Memory B cell (primary cell): ENCODE measurements around the gene CCL22.
"Not testable (repeated sequence)": the region's sequence is repeated elsewhere in the genome, so short reads cannot be mapped to it uniquely, and the experiment has no call there.

Experiments used
- ATAC-seq: fragments of 150-1000 bp; cut with Tn5 transposase; 2 replicates; pipeline ENCODE4 v1.10.0; 2021; ENCODE audit warnings: low read depth, mild to moderate bottlenecking, moderate library complexity
- DNase-seq, 2 donors: peaks; one replicate each; pipeline ENCODE4 v3.0.0; 2022; ENCODE audit warnings: low spot score in 2 of 2
- H3K27ac Mint-ChIP-seq: one replicate; pipeline ENCODE4 v1.8.0; 2022; ENCODE audit warnings: mild to moderate bottlenecking, moderate library complexity, mixed read lengths
- H3K27me3 Mint-ChIP-seq: one replicate; pipeline ENCODE4 v1.8.0; 2022; ENCODE audit warnings: mixed read lengths
- H3K36me3 Mint-ChIP-seq: one replicate; pipeline ENCODE4 v1.8.0; 2022; ENCODE audit warnings: mild to moderate bottlenecking, mixed read lengths
- H3K4me1 Mint-ChIP-seq: one replicate; pipeline ENCODE4 v1.8.0; 2022; ENCODE audit warnings: mixed read lengths
- H3K4me3 Mint-ChIP-seq: one replicate; pipeline ENCODE4 v1.8.0; 2022; ENCODE audit warnings: mild to moderate bottlenecking, moderate library complexity, mixed read lengths
- H3K9me3 Mint-ChIP-seq: one replicate; pipeline ENCODE4 v1.8.0; 2022; ENCODE audit warnings: mixed read lengths

The CCL22 gene

GRCh38 chr16:57341062-57341440 is 17.5 kb upstream of the CCL22 start:
- H3K27me3 Mint-ChIP-seq: peaks cover 4% of the 10 kb centered on the region
- no peak for ATAC-seq

GRCh38 chr16:57341441-57342303 is 16.9 kb upstream of the CCL22 start:
- Mint-ChIP-seq H3K4me3 (no peak overlapping the region), H3K36me3 (no peaks in the 10 kb centered on the region), H3K27me3 (peaks cover 4% of the 10 kb centered on the region), H3K27ac (peak overlapping the region; percentile 18), H3K9me3 (no peaks in the 10 kb centered on the region), H3K4me1 (peaks cover 34% of the 10 kb centered on the region)
- ATAC-seq (no peak), DNase-seq (no peak)

More at GRCh38 chr16:57341062-57341440, 17.5 kb upstream of the CCL22 start:
- DNase-seq: no peak
- peak overlapping the region; percentile 9 for H3K4me3 Mint-ChIP-seq
- peak overlapping the region; percentile 18 for H3K27ac Mint-ChIP-seq
- no peaks in the 10 kb centered on the region for H3K9me3 Mint-ChIP-seq
- peaks cover 34% of the 10 kb centered on the region for H3K4me1 Mint-ChIP-seq
- H3K36me3 Mint-ChIP-seq: no peaks in the 10 kb centered on the region

- not testable (repeated sequence) for H3K4me3 Mint-ChIP-seq, H3K36me3 Mint-ChIP-seq, DNase-seq, H3K27ac Mint-ChIP-seq, H3K9me3 Mint-ChIP-seq, H3K27me3 Mint-ChIP-seq, ATAC-seq
- peaks cover 40% of the 10 kb centered on the region for H3K4me1 Mint-ChIP-seq
Measured at GRCh38 chr16:57342606-57343005, 16.0 kb upstream of the CCL22 start.

GRCh38 chr16:57343221-57343620 is 15.4 kb upstream of the CCL22 start:
- no peak for DNase-seq

GRCh38 chr16:57344094-57344493 is 14.5 kb upstream of the CCL22 start:
- H3K9me3 Mint-ChIP-seq, H3K36me3 Mint-ChIP-seq, ATAC-seq, DNase-seq, H3K27ac Mint-ChIP-seq, H3K27me3 Mint-ChIP-seq, H3K4me3 Mint-ChIP-seq: not testable (repeated sequence)
- H3K4me1 Mint-ChIP-seq: peaks cover 48% of the 10 kb centered on the region

More at GRCh38 chr16:57343221-57343620, 15.4 kb upstream of the CCL22 start:
- Mint-ChIP-seq H3K9me3 (peaks cover 2% of the 10 kb centered on the region), H3K27me3 (peaks cover 6% of the 10 kb centered on the region), H3K4me3 (peak overlapping the region; percentile 27), H3K4me1 (peaks cover 40% of the 10 kb centered on the region), H3K27ac (no peak overlapping the region), H3K36me3 (peaks cover 2% of the 10 kb centered on the region)
- ATAC-seq: no peak

- Mint-ChIP-seq H3K27me3 (peaks cover 6% of the 10 kb centered on the region), H3K27ac (no peak overlapping the region), H3K9me3 (peaks cover 2% of the 10 kb centered on the region), H3K4me1 (peaks cover 47% of the 10 kb centered on the region), H3K4me3 (no peak overlapping the region), H3K36me3 (peaks cover 2% of the 10 kb centered on the region)
- DNase-seq (no peak), ATAC-seq (no peak)
Measured at GRCh38 chr16:57345021-57345420, 13.6 kb upstream of the CCL22 start.

- Mint-ChIP-seq H3K36me3 (peaks cover 2% of the 10 kb centered on the region), H3K27me3 (peaks cover 6% of the 10 kb centered on the region), H3K9me3 (peaks cover 2% of the 10 kb centered on the region), H3K4me1 (peaks cover 43% of the 10 kb centered on the region), H3K27ac (no peak overlapping the region), H3K4me3 (no peak overlapping the region)
- no peak for DNase-seq
- ATAC-seq: no peak
Measured at GRCh38 chr16:57345666-57346204, 12.8 kb upstream of the CCL22 start.

GRCh38 chr16:57347858-57348257 is 10.7 kb upstream of the CCL22 start:
- peaks cover 2% of the 10 kb centered on the region for H3K9me3 Mint-ChIP-seq
- H3K27ac Mint-ChIP-seq: no peak overlapping the region
- ATAC-seq: no peak
- no peak for DNase-seq
- H3K36me3 Mint-ChIP-seq: peaks cover 2% of the 10 kb centered on the region
- peaks cover 28% of the 10 kb centered on the region for H3K4me1 Mint-ChIP-seq
- no peak overlapping the region for H3K4me3 Mint-ChIP-seq
- peaks cover 6% of the 10 kb centered on the region for H3K27me3 Mint-ChIP-seq

- Mint-ChIP-seq H3K27ac (peak overlapping the region; percentile 14), H3K9me3 (peaks cover 2% of the 10 kb centered on the region), H3K4me3 (peak overlapping the region; percentile 72), H3K36me3 (peaks cover 2% of the 10 kb centered on the region), H3K4me1 (peaks cover 27% of the 10 kb centered on the region), H3K27me3 (peaks cover 4% of the 10 kb centered on the region)
- ATAC-seq (no peak), DNase-seq (no peak)
Measured at GRCh38 chr16:57348327-57348726, 10.3 kb upstream of the CCL22 start.

- DNase-seq (peak; percentile 55 to 81), ATAC-seq (peak; percentile 99)
- Mint-ChIP-seq H3K4me1 (peaks cover 21% of the 10 kb centered on the region), H3K4me3 (peak overlapping the region; percentile 72), H3K27me3 (peaks cover 4% of the 10 kb centered on the region), H3K27ac (peak overlapping the region; percentile 64), H3K36me3 (peaks cover 2% of the 10 kb centered on the region), H3K9me3 (peaks cover 2% of the 10 kb centered on the region)
Measured at GRCh38 chr16:57349212-57350031, 9.2 kb upstream of the CCL22 start.

GRCh38 chr16:57352636-57353047 is 5.9 kb upstream of the CCL22 start:
- no peak for ATAC-seq
- Mint-ChIP-seq H3K9me3 (no peaks in the 10 kb centered on the region), H3K4me1 (peaks cover 18% of the 10 kb centered on the region), H3K4me3 (no peak overlapping the region), H3K36me3 (no peaks in the 10 kb centered on the region), H3K27ac (no peak overlapping the region), H3K27me3 (no peaks in the 10 kb centered on the region)
- no peak for DNase-seq

- DNase-seq: no peak
- H3K36me3 Mint-ChIP-seq: no peaks in the 10 kb centered on the region
- H3K9me3 Mint-ChIP-seq: no peaks in the 10 kb centered on the region
- peaks cover 20% of the 10 kb centered on the region for H3K4me1 Mint-ChIP-seq
- no peak for ATAC-seq
- H3K4me3 Mint-ChIP-seq: no peak overlapping the region
- H3K27me3 Mint-ChIP-seq: no peaks in the 10 kb centered on the region
- no peak overlapping the region for H3K27ac Mint-ChIP-seq
Measured at GRCh38 chr16:57354311-57354710, 4.3 kb upstream of the CCL22 start.

- no peaks in the 10 kb centered on the region for H3K36me3 Mint-ChIP-seq
- no peaks in the 10 kb centered on the region for H3K27me3 Mint-ChIP-seq
- DNase-seq (no peak), ATAC-seq (no peak)
- H3K4me1 Mint-ChIP-seq: peaks cover 18% of the 10 kb centered on the region
- H3K4me3 Mint-ChIP-seq: no peak overlapping the region
- no peak overlapping the region for H3K27ac Mint-ChIP-seq
- no peaks in the 10 kb centered on the region for H3K9me3 Mint-ChIP-seq
Measured at GRCh38 chr16:57355898-57356414, 2.6 kb upstream of the CCL22 start.

GRCh38 chr16:57356547-57356946 is 2.0 kb upstream of the CCL22 start:
- H3K4me3 Mint-ChIP-seq: no peak overlapping the region
- peaks cover 18% of the 10 kb centered on the region for H3K4me1 Mint-ChIP-seq
- no peaks in the 10 kb centered on the region for H3K9me3 Mint-ChIP-seq
- H3K27me3 Mint-ChIP-seq: no peaks in the 10 kb centered on the region
- ATAC-seq (no peak), DNase-seq (no peak)
- no peak overlapping the region for H3K27ac Mint-ChIP-seq
- H3K36me3 Mint-ChIP-seq: no peaks in the 10 kb centered on the region
